Spleen (tissue), 11 donors: ENCODE data around the gene LILRA2. TPM values are rescaled to one million over a fixed set of nuclear protein-coding genes. Genes with fewer than 3 reads are reported as not detected.

ENCODE experiments used
- DNase-seq: peaks from one replicate; pipeline ENCODE4 v3.0.0-alpha.2; 2020
- H3K27ac ChIP-seq, 8 donors: fragments of 200-600 bp; sonication (generic) in 7 of 8; 1 replicate in 4 of 8; 2 replicates in 4 of 8; pipeline versions ENCODE4 v1.5.0 to v1.8.0; 2016 to 2021; ENCODE audit warnings: inconsistent platforms in 4 of 8, mild to moderate bottlenecking in 4 of 8, moderate library complexity in 1 of 8
- H3K27me3 ChIP-seq, 7 donors: fragments of 200-600 bp; sonication (generic) in 6 of 7; replicated peaks in 1 of 7; 1 replicate in 4 of 7; 2 replicates in 3 of 7; pipeline versions ENCODE4 v1.5.0 to v1.8.0; 2016 to 2021; ENCODE audit warnings: inconsistent platforms in 3 of 7, mild to moderate bottlenecking in 1 of 7
- H3K36me3 ChIP-seq, 6 donors: fragments of 200-600 bp; sonication (generic) in 5 of 6; 1 replicate in 4 of 6; 2 replicates in 2 of 6; pipeline versions ENCODE4 v1.5.0 to v1.8.0; 2016 to 2021; ENCODE audit warnings: inconsistent platforms in 2 of 6
- H3K4me1 ChIP-seq, 6 donors: fragments of 200-600 bp; sonication (generic) in 5 of 6; 1 replicate in 3 of 6; 2 replicates in 3 of 6; pipeline versions ENCODE4 v1.5.0 to v1.8.0; 2016 to 2021; ENCODE audit warnings: inconsistent platforms in 3 of 6
- H3K4me3 ChIP-seq, 8 donors: fragments of 200-600 bp; sonication (generic) in 7 of 8; 1 replicate in 4 of 8; 2 replicates in 4 of 8; pipeline versions ENCODE4 v1.5.0 to v1.8.0; 2016 to 2021; ENCODE audit warnings: inconsistent platforms in 4 of 8, mild to moderate bottlenecking in 4 of 8, moderate library complexity in 2 of 8
- H3K9me3 ChIP-seq, 8 donors: fragments of 200-600 bp; sonication (generic) in 7 of 8; 1 replicate in 4 of 8; 2 replicates in 4 of 8; pipeline versions ENCODE4 v1.5.0 to v1.8.0; 2016 to 2021; ENCODE audit warnings: inconsistent platforms in 4 of 8
- POLR2A ChIP-seq, 3 donors: fragments of 450-650 bp; IDR thresholded peaks; one replicate each; pipeline ENCODE4 v1.5.1; 2017; ENCODE audit warnings: antibody characterized with exemption in 3 of 3, mild to moderate bottlenecking in 1 of 3
- POLR2AphosphoS5 ChIP-seq, 3 donors: sonication (generic); formaldehyde crosslinking; IDR thresholded peaks; one replicate each; pipeline ENCODE4 v1.5.1; 2017; ENCODE audit warnings: antibody characterized with exemption in 3 of 3
- WGBS, 5 donors: extraction: QIAGEN DNeasy Blood & Tissue Kit in 3 of 5; methylation state at CpG; one replicate each; pipeline versions ENCODE4 v1.1.5 to v1.1.7; 2013 to 2018; 5-methylcytosine and 5-hydroxymethylcytosine counted together
- intact Hi-C: fragments of 100-400 bp; cut with DNase I; formaldehyde crosslinking; loops from one replicate; pipeline ENCODE4 v1.15.0; 2023; ENCODE audit warnings: low total_unique reads
- polyA plus RNA-seq, 3 donors: library from polyadenylated mRNA; stranded (reverse); fragments of 200-250 nt; gene quantifications; one replicate each; pipeline ENCODE4 v1.2.1, GENCODE V29; 2013
- total RNA-seq, 7 donors: library from RNA; depleted of rRNA in 3 of 7; stranded (reverse); fragments of >200 nt in 3 of 7; fragmentation: NEBNext Ultra II Directional in 4 of 7; extraction: Animal tissue kit (Norgen Biotek cat#: 25700) in 4 of 7; gene quantifications; one replicate each; pipeline versions ENCODE4 v1.1.0 to v1.2.1, GENCODE V29; 2016 to 2021
- TF ChIP-seq, protein P1 (sequence below), 11 experiments: fragments of 200-600 bp in 7 of 11; fragments of 450-650 bp in 4 of 11; sonication (generic) in 4 of 11; IDR thresholded peaks in 8 of 11; conservative IDR thresholded peaks in 3 of 11; 1 replicate in 7 of 11; 2 replicates in 4 of 11; pipeline versions ENCODE4 v1.4.0 to v1.8.0; 2016 to 2021; ENCODE audit warnings: antibody characterized with exemption in 11 of 11, inconsistent platforms in 4 of 11, mild to moderate bottlenecking in 1 of 11
- donor health status: healthy with polysubstance abuse.
- donor health status: DM: no; HTN: no; CAD: no; lungs with moderate emphysema.
- donor health status: DM: no; HTN: no; CAD: no.
- donor health status: Bipolar disorder and iron deficiency.
- donor health status: healthy.
- donor health status: DM: no; HTN: no; CAD: no.
- donor health status: DM: yes; HTN: yes; CAD: no.

LILRA2 gene
- total and polyA plus RNA-seq, 10 donors, result 7.2 to 77.8 (median 46.1) TPM

DNA sequence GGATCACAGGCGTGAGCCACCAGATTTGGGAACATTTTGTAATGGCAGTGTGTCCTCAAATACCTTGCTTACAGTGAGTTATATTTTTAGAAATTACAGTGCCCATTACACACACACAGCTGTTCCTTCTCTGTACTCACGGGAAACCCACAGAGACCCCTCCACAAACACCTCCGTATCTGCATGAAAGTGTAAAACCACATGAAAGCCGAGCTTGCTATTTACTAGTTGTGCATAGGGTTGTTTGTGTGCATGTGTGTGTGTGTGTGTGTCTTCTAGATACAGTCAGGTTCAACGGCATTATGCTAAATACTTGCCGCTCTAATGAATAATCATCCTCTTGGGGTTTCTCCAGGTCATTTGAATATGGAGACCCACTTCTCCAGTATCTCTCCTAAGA lies 22.3 kb upstream of the LILRA2 start:
- Histone ChIP-seq H3K4me1 (peaks cover 0 to 14% (median 11%) of the 10 kb centered on the region in 6 donors), H3K27ac (peak overlapping the region in 1 of 8 donors; percentile 17), H3K36me3 (no peaks in the 10 kb centered on the region), H3K4me3 (no peak overlapping the region), H3K9me3 (no peaks in the 10 kb centered on the region), H3K27me3 (peaks cover 0 to 49% (median 0%) of the 10 kb centered on the region in 7 donors)
- intact Hi-C loops, result no loop called here
- no peak for DNase-seq
- WGBS, 5 donors, result 37 to 64% (median 54%) methylated on average over 6 of the region's 6 CpGs
- TF ChIP-seq, protein P1, sequence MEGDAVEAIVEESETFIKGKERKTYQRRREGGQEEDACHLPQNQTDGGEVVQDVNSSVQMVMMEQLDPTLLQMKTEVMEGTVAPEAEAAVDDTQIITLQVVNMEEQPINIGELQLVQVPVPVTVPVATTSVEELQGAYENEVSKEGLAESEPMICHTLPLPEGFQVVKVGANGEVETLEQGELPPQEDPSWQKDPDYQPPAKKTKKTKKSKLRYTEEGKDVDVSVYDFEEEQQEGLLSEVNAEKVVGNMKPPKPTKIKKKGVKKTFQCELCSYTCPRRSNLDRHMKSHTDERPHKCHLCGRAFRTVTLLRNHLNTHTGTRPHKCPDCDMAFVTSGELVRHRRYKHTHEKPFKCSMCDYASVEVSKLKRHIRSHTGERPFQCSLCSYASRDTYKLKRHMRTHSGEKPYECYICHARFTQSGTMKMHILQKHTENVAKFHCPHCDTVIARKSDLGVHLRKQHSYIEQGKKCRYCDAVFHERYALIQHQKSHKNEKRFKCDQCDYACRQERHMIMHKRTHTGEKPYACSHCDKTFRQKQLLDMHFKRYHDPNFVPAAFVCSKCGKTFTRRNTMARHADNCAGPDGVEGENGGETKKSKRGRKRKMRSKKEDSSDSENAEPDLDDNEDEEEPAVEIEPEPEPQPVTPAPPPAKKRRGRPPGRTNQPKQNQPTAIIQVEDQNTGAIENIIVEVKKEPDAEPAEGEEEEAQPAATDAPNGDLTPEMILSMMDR (IDR thresholded peaks at IDR 0.05 in 8 of 11, conservative IDR thresholded peaks at IDR 0.05 in 3 of 11), result no peak
- no peak for TF ChIP-seq POLR2AphosphoS5 (IDR thresholded peaks at IDR 0.05)
- TF ChIP-seq POLR2A (IDR thresholded peaks at IDR 0.05), result no peak

DNA sequence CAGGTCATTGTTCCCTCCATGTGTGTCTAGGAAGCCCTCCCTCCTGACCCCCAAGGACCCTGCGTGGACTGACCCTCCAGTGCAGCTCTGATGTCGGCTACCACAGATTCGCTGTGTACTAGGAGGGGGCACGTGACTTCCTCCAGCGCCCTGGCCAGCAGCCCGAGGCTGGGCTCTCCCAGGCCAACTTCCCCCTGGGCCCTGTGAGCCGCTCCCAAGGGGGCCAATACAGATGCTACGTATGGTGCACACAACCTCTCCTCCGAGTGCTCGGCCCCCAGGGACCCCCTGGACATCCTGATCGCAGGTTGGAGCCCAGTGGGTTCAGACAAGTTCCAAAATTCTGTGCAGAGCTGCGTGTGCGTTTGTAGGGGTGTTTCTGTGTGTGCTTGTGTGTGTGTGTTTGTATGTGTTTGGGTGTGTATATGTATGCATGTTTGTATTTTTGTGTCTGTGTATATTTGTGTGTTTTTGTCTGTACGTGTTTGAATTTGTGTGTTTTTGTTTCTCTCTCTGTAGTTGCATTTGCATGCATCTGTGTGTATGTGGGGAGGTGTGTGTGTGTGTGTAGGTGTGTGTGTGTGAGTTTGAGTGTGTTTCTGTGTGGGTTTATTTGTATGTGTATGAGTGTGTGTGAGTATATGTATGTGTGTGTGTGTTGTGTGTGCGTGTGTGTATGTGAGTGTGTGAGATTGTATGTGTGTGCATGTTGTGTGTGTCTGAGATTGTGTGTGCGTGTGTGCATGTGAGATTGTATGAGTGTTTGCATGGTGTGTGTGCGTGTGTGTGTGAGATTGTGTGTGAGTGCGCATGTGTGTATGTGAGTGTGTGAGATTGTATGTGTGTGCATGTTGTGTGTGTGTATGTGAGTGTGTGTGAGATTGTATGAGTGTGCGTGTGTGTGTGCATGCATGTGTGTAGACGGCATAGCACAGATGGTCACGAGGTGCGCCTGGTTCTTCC lies 21.4 kb upstream of the LILRA2 start:
- 52 to 61% (median 60%) methylated on average over 21 to 22 of the region's 22 CpGs for WGBS, 5 donors
- Histone ChIP-seq H3K4me1 (peaks cover 0 to 14% (median 11%) of the 10 kb centered on the region in 6 donors), H3K4me3 (peak overlapping the region in 2 of 8 donors; percentile 13 to 38), H3K27ac (peak overlapping the region in 1 of 8 donors; percentile 17), H3K27me3 (peaks cover 0 to 49% (median 0%) of the 10 kb centered on the region in 7 donors), H3K9me3 (no peaks in the 10 kb centered on the region), H3K36me3 (no peaks in the 10 kb centered on the region)
- DNase-seq, result no peak
- intact Hi-C loops, result no loop called here
- TF ChIP-seq POLR2AphosphoS5 (IDR thresholded peaks at IDR 0.05) (peak in 2 of 3 donors; percentile 41), POLR2A (IDR thresholded peaks at IDR 0.05) (no peak)

DNA sequence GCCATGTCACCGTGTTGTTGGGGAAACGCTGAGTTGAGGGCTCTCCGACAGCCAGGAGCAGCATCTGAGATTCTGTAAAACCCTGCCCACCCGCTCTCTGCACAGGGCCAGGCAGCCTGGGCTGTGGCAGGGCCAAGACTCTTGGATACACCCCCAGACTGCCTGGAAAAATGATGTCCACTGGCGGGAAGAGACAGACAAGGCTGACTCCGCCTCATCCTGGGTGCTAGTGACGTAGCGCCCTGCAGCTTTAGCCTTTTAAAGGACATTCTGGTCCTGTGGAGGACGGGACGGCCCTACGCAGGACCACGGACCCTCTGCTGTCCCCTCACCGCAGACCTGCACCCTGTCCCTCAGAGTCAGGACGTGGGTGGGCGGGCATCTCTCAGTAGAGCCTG lies 20.7 kb upstream of the LILRA2 start:
- no peaks in the 10 kb centered on the region for H3K36me3 ChIP-seq
- peaks cover 0 to 49% (median 0%) of the 10 kb centered on the region in 7 donors for H3K27me3 ChIP-seq
- no peak for DNase-seq
- no peak overlapping the region for H3K27ac ChIP-seq
- TF ChIP-seq POLR2A (IDR thresholded peaks at IDR 0.05), result no peak
- TF ChIP-seq, protein P1 (IDR thresholded peaks at IDR 0.05 in 8 of 11, conservative IDR thresholded peaks at IDR 0.05 in 3 of 11), result no peak
- TF ChIP-seq POLR2AphosphoS5 (IDR thresholded peaks at IDR 0.05), result no peak
- no peaks in the 10 kb centered on the region for H3K9me3 ChIP-seq
- intact Hi-C loops, result no loop called here
- peaks cover 0 to 14% (median 11%) of the 10 kb centered on the region in 6 donors for H3K4me1 ChIP-seq
- H3K4me3 ChIP-seq, result no peak overlapping the region
- WGBS, 5 donors, result 84 to 91% (median 89%) methylated on average over 15 of the region's 15 CpGs

DNA sequence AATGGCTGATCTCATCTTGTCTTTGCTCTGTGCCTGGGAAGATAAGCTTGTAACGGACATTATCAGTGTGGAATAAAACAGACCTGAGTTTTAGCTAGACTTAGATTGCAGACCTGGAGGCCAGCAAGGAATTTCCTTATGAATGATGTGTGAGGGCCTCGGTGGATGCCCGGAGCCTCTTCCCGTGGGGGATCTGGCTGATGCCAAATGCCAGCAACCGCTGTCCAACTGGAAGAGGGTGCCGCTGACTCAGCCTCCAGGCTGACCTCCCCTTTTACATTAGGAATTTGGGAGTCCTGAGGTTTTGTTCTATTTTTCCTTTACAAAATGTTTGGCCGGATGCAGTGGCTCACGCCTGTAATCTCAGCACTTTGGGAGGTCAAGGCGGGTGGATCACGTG lies 19.6 kb upstream of the LILRA2 start:
- intact Hi-C loops, result no loop called here

More for the DNA sequence above, 19.6 kb upstream of the LILRA2 start:
- Histone ChIP-seq H3K4me3 (no peak overlapping the region), H3K27me3 (peaks cover 0 to 55% (median 0%) of the 10 kb centered on the region in 7 donors), H3K9me3 (no peaks in the 10 kb centered on the region), H3K27ac (no peak overlapping the region), H3K4me1 (peaks cover 0 to 14% (median 11%) of the 10 kb centered on the region in 6 donors), H3K36me3 (no peaks in the 10 kb centered on the region)
- WGBS, 5 donors, result 68 to 87% (median 80%) methylated on average over 10 of the region's 10 CpGs
- TF ChIP-seq POLR2A (IDR thresholded peaks at IDR 0.05) (no peak), POLR2AphosphoS5 (IDR thresholded peaks at IDR 0.05) (no peak)
- TF ChIP-seq, protein P1 (IDR thresholded peaks at IDR 0.05 in 8 of 11, conservative IDR thresholded peaks at IDR 0.05 in 3 of 11), result no peak
- DNase-seq, result no peak
